T-cell (primary cell): Measurements from ENCODE around the gene USP11. TPM values are rescaled to one million over a fixed set of nuclear protein-coding genes. Genes with fewer than 3 reads are reported as not detected.

Source experiments
- ATAC-seq, 4 experiments: fragments of 200-7000 bp in 3 of 4; fragments of 150-1000 bp in 1 of 4; cut with Tn5 transposase; replicated peaks in 1 of 4; 1 replicate in 3 of 4; 2 replicates in 1 of 4; pipeline ENCODE4 v1.10.0; 2021; ENCODE audit warnings: moderate library complexity in 3 of 4, mild to moderate bottlenecking in 2 of 4, moderate number of reproducible peaks in 1 of 4
- CTCF ChIA-PET, 2 donors: fragments of 300-600 bp; sonication (Branson Sonifier 250); formaldehyde crosslinking; loops; one replicate each; lab custom pipeline; 2022; ENCODE audit warnings: antibody characterized with exemption in 2 of 2; lab: Charles Lee
- POLR2A ChIA-PET, 2 donors: fragments of 300-600 bp; sonication (Branson Sonifier 250); formaldehyde crosslinking; loops; one replicate each; lab custom pipeline; 2022; ENCODE audit warnings: antibody characterized with exemption in 2 of 2; lab: Charles Lee
- DNase-seq, 35 experiments: peaks; one replicate each; pipeline versions ENCODE4 v3.0.0 to v3.0.0-alpha.2; 2013 to 2023
- H3K27ac ChIP-seq: one replicate; pipeline ENCODE4 v1.5.1; 2013; ENCODE audit warnings: low read length
- H3K27me3 ChIP-seq, 2 experiments: replicated peaks in 1 of 2; 1 replicate in 1 of 2; 2 replicates in 1 of 2; pipeline versions ENCODE4 v1.6.1 to v1.7.0; 2013; ENCODE audit warnings: low read length in 1 of 2, mixed read lengths in 1 of 2; ENCODE audit not compliant: control insufficient read depth in 2 of 2, insufficient read depth in 2 of 2; ENCODE audit errors: extremely low read depth in 1 of 2
- H3K36me3 ChIP-seq, 2 donors: 1 replicate in 1 of 2; 2 replicates in 1 of 2; pipeline versions ENCODE4 v1.6.1 to v1.7.0; 2013; ENCODE audit warnings: low read length in 1 of 2; ENCODE audit not compliant: control insufficient read depth in 2 of 2, insufficient read depth in 1 of 2; ENCODE audit errors: extremely low read depth in 1 of 2
- H3K4me1 ChIP-seq, 2 experiments: 1 replicate in 1 of 2; 2 replicates in 1 of 2; pipeline versions ENCODE4 v1.6.1 to v1.7.0; 2013; ENCODE audit warnings: low read length in 2 of 2, mixed read lengths in 1 of 2; ENCODE audit not compliant: insufficient read depth in 2 of 2, control insufficient read depth in 1 of 2; ENCODE audit errors: extremely low read depth in 1 of 2
- H3K4me3 ChIP-seq, 2 donors: 1 replicate in 1 of 2; 2 replicates in 1 of 2; pipeline versions ENCODE4 v1.5.1 to v1.7.0; 2013; ENCODE audit warnings: mild to moderate bottlenecking in 2 of 2, low read length in 1 of 2, moderate library complexity in 1 of 2; ENCODE audit not compliant: control insufficient read depth in 1 of 2; ENCODE audit errors: extremely low read depth in 1 of 2
- H3K9me3 ChIP-seq: 2 replicates; pipeline ENCODE4 v1.7.0; 2013
- H3K27ac Mint-ChIP-seq, 2 donors: one replicate each; pipeline ENCODE4 v1.8.0; 2020 to 2021; ENCODE audit warnings: mild to moderate bottlenecking in 2 of 2, mixed read lengths in 2 of 2
- H3K27me3 Mint-ChIP-seq, 2 donors: one replicate each; pipeline ENCODE4 v1.8.0; 2021 to 2022; ENCODE audit warnings: mixed read lengths in 2 of 2
- H3K36me3 Mint-ChIP-seq: one replicate; pipeline ENCODE4 v1.8.0; 2021; ENCODE audit warnings: mixed read lengths
- H3K4me1 Mint-ChIP-seq, 3 donors: one replicate each; pipeline ENCODE4 v1.8.0; 2020 to 2022; ENCODE audit warnings: mixed read lengths in 3 of 3, mild to moderate bottlenecking in 1 of 3
- H3K4me3 Mint-ChIP-seq, 3 donors: one replicate each; pipeline ENCODE4 v1.8.0; 2020 to 2022; ENCODE audit warnings: mild to moderate bottlenecking in 3 of 3, mixed read lengths in 3 of 3, moderate library complexity in 3 of 3
- H3K9me3 Mint-ChIP-seq, 3 donors: one replicate each; pipeline ENCODE4 v1.8.0; 2020 to 2022; ENCODE audit warnings: mixed read lengths in 3 of 3
- WGBS: methylation state at CpG from one replicate; pipeline ENCODE4 v1.1.5; 2013; ENCODE audit warnings: missing lambda C conversion rate; ENCODE audit not compliant: insufficient coverage; 5-methylcytosine and 5-hydroxymethylcytosine counted together
- total RNA-seq, 35 experiments: library from RNA in 6 of 35; stranded (reverse) in 6 of 35; fragments of 120-200 nt in 1 of 35; gene quantifications; one replicate each; pipeline versions ENCODE4 v1.2.1 to v1.2.4 and lab custom pipeline; 2013 to 2026

The USP11 gene
- total RNA-seq, 5 donors from 2014 or later (not counting 1 experiment from before 2014, with no cell fraction given), result 72.3 to 122 (median 85.5) TPM

- no CpG with 5 or more reads among the region's 19 CpGs for WGBS
- no peak overlapping the region for H3K27ac ChIP-seq
- Mint-ChIP-seq H3K27me3 (no peaks in the 10 kb centered on the region), H3K36me3 (peaks cover 12% of the 10 kb centered on the region), H3K4me1 (peaks cover 6 to 8% (median 6%) of the 10 kb centered on the region in 3 donors), H3K27ac (no peak overlapping the region), H3K9me3 (no peaks in the 10 kb centered on the region), H3K4me3 (no peak overlapping the region)
- ChIA-PET POLR2A (no interaction called here), CTCF (no interaction called here)
- H3K4me3 ChIP-seq, result no peak overlapping the region
- peaks cover 27 to 45% of the 10 kb centered on the region in 2 donors for H3K36me3 ChIP-seq
- ATAC-seq (no peak), DNase-seq (no peak)
- no peaks in the 10 kb centered on the region for H3K27me3 ChIP-seq
- no peaks in the 10 kb centered on the region for H3K9me3 ChIP-seq
- H3K4me1 ChIP-seq, result peaks cover 0 to 4% of the 10 kb centered on the region in 2 experiments
Observed at GRCh38 chrX:47226531-47227333, 6.1 kb upstream of the USP11 start.

GRCh38 chrX:47227334-47227583, 5.5 kb upstream of the USP11 start:
- 100% methylated on average over 2 of the region's 9 CpGs for WGBS
- CTCF ChIA-PET, result no interaction called here
- Mint-ChIP-seq H3K9me3 (no peaks in the 10 kb centered on the region), H3K27ac (no peak overlapping the region), H3K4me1 (peaks cover 3 to 7% (median 3%) of the 10 kb centered on the region in 3 donors), H3K27me3 (no peaks in the 10 kb centered on the region), H3K36me3 (peaks cover 12% of the 10 kb centered on the region), H3K4me3 (no peak overlapping the region)
- no peaks in the 10 kb centered on the region for H3K9me3 ChIP-seq
- peaks cover 27 to 45% of the 10 kb centered on the region in 2 donors for H3K36me3 ChIP-seq
- peaks cover 0 to 7% of the 10 kb centered on the region in 2 experiments for H3K4me1 ChIP-seq
- H3K27ac ChIP-seq, result no peak overlapping the region
- ATAC-seq (no peak), DNase-seq (no peak)
- H3K4me3 ChIP-seq, result no peak overlapping the region
- no peaks in the 10 kb centered on the region for H3K27me3 ChIP-seq
- POLR2A ChIA-PET, result interaction anchor here in 1 of 2 donors (0.6 kb wide), 1 partner anchor 278 kb away, joined by 3 read pairs; no protein-coding TSS in a partner anchor

- H3K27ac Mint-ChIP-seq, result no peak overlapping the region
- no peaks in the 10 kb centered on the region for H3K9me3 ChIP-seq
- H3K27me3 ChIP-seq, result no peaks in the 10 kb centered on the region
- 90% methylated on average over 2 of the region's 12 CpGs for WGBS
- H3K4me3 ChIP-seq, result no peak overlapping the region
- DNase-seq, result no peak
- peaks cover 27 to 37% of the 10 kb centered on the region in 2 donors for H3K36me3 ChIP-seq
- H3K4me3 Mint-ChIP-seq, result no peak overlapping the region
- ChIA-PET POLR2A (interaction anchor here in 1 of 2 donors (2.0 kb wide), 1 partner anchor 11 kb away, joined by 8 read pairs; the partner anchor contains the start of gene CDK16), CTCF (no interaction called here)
- H3K27me3 Mint-ChIP-seq, result no peaks in the 10 kb centered on the region
- H3K4me1 Mint-ChIP-seq, result peaks cover 2 to 15% (median 8%) of the 10 kb centered on the region in 3 donors
- H3K27ac ChIP-seq, result no peak overlapping the region
- H3K9me3 Mint-ChIP-seq, result no peaks in the 10 kb centered on the region
- ATAC-seq, result no peak
- peaks cover 0 to 13% of the 10 kb centered on the region in 2 experiments for H3K4me1 ChIP-seq
- peaks cover 12% of the 10 kb centered on the region for H3K36me3 Mint-ChIP-seq
Observed at GRCh38 chrX:47228550-47229270, 4.1 kb upstream of the USP11 start.

GRCh38 chrX:47229427-47229826, 3.4 kb upstream of the USP11 start:
- H3K4me3 ChIP-seq, result no peak overlapping the region
- ChIA-PET CTCF (no interaction called here), POLR2A (interaction anchor here in 1 of 2 donors (2.0 kb wide), 1 partner anchor 11 kb away, joined by 8 read pairs; the partner anchor contains the start of gene CDK16)
- H3K4me1 ChIP-seq, result peaks cover 0 to 13% of the 10 kb centered on the region in 2 experiments
- Mint-ChIP-seq H3K4me3 (no peak overlapping the region), H3K9me3 (no peaks in the 10 kb centered on the region), H3K27me3 (no peaks in the 10 kb centered on the region), H3K36me3 (peaks cover 12% of the 10 kb centered on the region), H3K27ac (no peak overlapping the region), H3K4me1 (peaks cover 5 to 15% (median 11%) of the 10 kb centered on the region in 3 donors)
- no peak overlapping the region for H3K27ac ChIP-seq
- WGBS, result no CpG with 5 or more reads among the region's 6 CpGs
- DNase-seq (no peak), ATAC-seq (no peak)
- no peaks in the 10 kb centered on the region for H3K27me3 ChIP-seq
- H3K36me3 ChIP-seq, result peaks cover 23 to 30% of the 10 kb centered on the region in 2 donors
- H3K9me3 ChIP-seq, result no peaks in the 10 kb centered on the region

GRCh38 chrX:47230136-47230868, 2.5 kb upstream of the USP11 start:
- no peaks in the 10 kb centered on the region for H3K9me3 ChIP-seq
- POLR2A ChIA-PET, result interaction anchor here in 1 of 2 donors (0.6 kb wide), 1 partner anchor 255 kb away, joined by 3 read pairs; no protein-coding TSS in a partner anchor
- peaks cover 1 to 14% of the 10 kb centered on the region in 2 experiments for H3K4me1 ChIP-seq
- peaks cover 12% of the 10 kb centered on the region for H3K36me3 Mint-ChIP-seq
- no peak overlapping the region for H3K4me3 Mint-ChIP-seq
- no peaks in the 10 kb centered on the region for H3K9me3 Mint-ChIP-seq
- ATAC-seq (no peak), DNase-seq (no peak)
- H3K27me3 Mint-ChIP-seq, result no peaks in the 10 kb centered on the region
- CTCF ChIA-PET, result no interaction called here
- no peaks in the 10 kb centered on the region for H3K27me3 ChIP-seq
- H3K4me1 Mint-ChIP-seq, result peaks cover 10 to 17% (median 15%) of the 10 kb centered on the region in 3 donors
- H3K36me3 ChIP-seq, result peaks cover 19 to 22% of the 10 kb centered on the region in 2 donors
- H3K4me3 ChIP-seq, result no peak overlapping the region
- 92% methylated on average over 2 of the region's 5 CpGs for WGBS
- no peak overlapping the region for H3K27ac Mint-ChIP-seq
- H3K27ac ChIP-seq, result no peak overlapping the region

- Mint-ChIP-seq H3K27me3 (no peaks in the 10 kb centered on the region), H3K27ac (peak overlapping the region; percentile 56 to 65), H3K4me3 (peak overlapping the region in 1 of 3 donors; percentile 9), H3K4me1 (peaks cover 18 to 26% (median 23%) of the 10 kb centered on the region in 3 donors), H3K36me3 (peaks cover 12% of the 10 kb centered on the region), H3K9me3 (no peaks in the 10 kb centered on the region)
- Histone ChIP-seq H3K9me3 (no peaks in the 10 kb centered on the region), H3K27me3 (no peaks in the 10 kb centered on the region), H3K4me1 (peaks cover 2 to 17% of the 10 kb centered on the region in 2 experiments), H3K36me3 (peaks cover 13 to 18% of the 10 kb centered on the region in 2 donors), H3K27ac (no peak overlapping the region), H3K4me3 (no peak overlapping the region)
- CTCF ChIA-PET, result no interaction called here
- no peak for ATAC-seq
- POLR2A ChIA-PET, result interaction anchor here in 1 of 2 donors (0.6 kb wide), 1 partner anchor 255 kb away, joined by 3 read pairs; no protein-coding TSS in a partner anchor
- DNase-seq, result no peak
- no CpG with 5 or more reads among the region's 2 CpGs for WGBS
Observed at GRCh38 chrX:47231167-47231566, 1.6 kb upstream of the USP11 start.
